NCI-H526 treated with DMSO at 0.1 percent for 48 hours (cell line): ENCODE data around the gene ZNF319.

Source experiments
- DNase-seq: peaks from one replicate; lab custom pipeline; 2025; lab: John Stamatoyannopoulos, UW

Gene ZNF319

GRCh38 chr16:58036943-58037342, 36.5 kb upstream of the ZNF319 start:
- no peak for DNase-seq

- DNase-seq, result no peak
Measured at GRCh38 chr16:58035356-58036170, 35.1 kb upstream of the ZNF319 start.

- DNase-seq, result peak; percentile 39
Measured at GRCh38 chr16:58034774-58035173, 34.3 kb upstream of the ZNF319 start.

GRCh38 chr16:58034128-58034685, 33.7 kb upstream of the ZNF319 start:
- DNase-seq, result no peak

- no peak for DNase-seq
Measured at GRCh38 chr16:58032710-58033293, 32.3 kb upstream of the ZNF319 start.

- no peak for DNase-seq
Measured at GRCh38 chr16:58031016-58031800, 30.7 kb upstream of the ZNF319 start.

- no peak for DNase-seq
Measured at GRCh38 chr16:58030136-58030840, 29.8 kb upstream of the ZNF319 start.

- DNase-seq, result no peak
Measured at GRCh38 chr16:58029410-58029809, 28.9 kb upstream of the ZNF319 start.

- no peak for DNase-seq
Measured at GRCh38 chr16:58028541-58029070, 28.1 kb upstream of the ZNF319 start.

GRCh38 chr16:58027916-58028455, 27.5 kb upstream of the ZNF319 start:
- DNase-seq, result no peak

GRCh38 chr16:58027161-58027915, 26.9 kb upstream of the ZNF319 start:
- DNase-seq, result peak; percentile 41

GRCh38 chr16:58026705-58027160, 26.3 kb upstream of the ZNF319 start:
- DNase-seq, result no peak

- DNase-seq, result peak; percentile 24
Measured at GRCh38 chr16:58026139-58026704, 25.8 kb upstream of the ZNF319 start.

- DNase-seq, result peak; percentile 71
Measured at GRCh38 chr16:58025351-58026138, 25.1 kb upstream of the ZNF319 start, which contains the start of gene MMP15. MMP15 (plus strand) TSS chr16:58025754; CDS start chr16:58026351, 597 bp downstream.

GRCh38 chr16:58024486-58025350, 24.2 kb upstream of the ZNF319 start:
- no peak for DNase-seq

- DNase-seq, result no peak
Measured at GRCh38 chr16:58022601-58023371, 22.3 kb upstream of the ZNF319 start.
